T-cell (primary cell): Measurements from ENCODE around the gene FYN. TPM values are rescaled to one million over a fixed set of nuclear protein-coding genes. Genes with fewer than 3 reads are reported as not detected.
A peak's percentile ranks its signal among the peaks of the same experiment; 100 is the strongest.
"Not testable (repeated sequence)": the region's sequence is repeated elsewhere in the genome, so short reads cannot be mapped to it uniquely, and the experiment has no call there.

Experiments used
- ATAC-seq, 4 experiments: fragments of 200-7000 bp in 3 of 4; fragments of 150-1000 bp in 1 of 4; cut with Tn5 transposase; replicated peaks in 1 of 4; 1 replicate in 3 of 4; 2 replicates in 1 of 4; pipeline ENCODE4 v1.10.0; 2021; ENCODE audit warnings: moderate library complexity in 3 of 4, mild to moderate bottlenecking in 2 of 4, moderate number of reproducible peaks in 1 of 4
- CTCF ChIA-PET, 2 donors: fragments of 300-600 bp; sonication (Branson Sonifier 250); formaldehyde crosslinking; loops; one replicate each; lab custom pipeline; 2022; ENCODE audit warnings: antibody characterized with exemption in 2 of 2; lab: Charles Lee
- POLR2A ChIA-PET, 2 donors: fragments of 300-600 bp; sonication (Branson Sonifier 250); formaldehyde crosslinking; loops; one replicate each; lab custom pipeline; 2022; ENCODE audit warnings: antibody characterized with exemption in 2 of 2; lab: Charles Lee
- DNase-seq, 35 experiments: peaks; one replicate each; pipeline versions ENCODE4 v3.0.0 to v3.0.0-alpha.2; 2013 to 2023
- H3K27ac ChIP-seq: one replicate; pipeline ENCODE4 v1.5.1; 2013; ENCODE audit warnings: low read length
- H3K27me3 ChIP-seq, 2 experiments: replicated peaks in 1 of 2; 1 replicate in 1 of 2; 2 replicates in 1 of 2; pipeline versions ENCODE4 v1.6.1 to v1.7.0; 2013; ENCODE audit warnings: low read length in 1 of 2, mixed read lengths in 1 of 2; ENCODE audit not compliant: control insufficient read depth in 2 of 2, insufficient read depth in 2 of 2; ENCODE audit errors: extremely low read depth in 1 of 2
- H3K36me3 ChIP-seq, 2 donors: 1 replicate in 1 of 2; 2 replicates in 1 of 2; pipeline versions ENCODE4 v1.6.1 to v1.7.0; 2013; ENCODE audit warnings: low read length in 1 of 2; ENCODE audit not compliant: control insufficient read depth in 2 of 2, insufficient read depth in 1 of 2; ENCODE audit errors: extremely low read depth in 1 of 2
- H3K4me1 ChIP-seq, 2 experiments: 1 replicate in 1 of 2; 2 replicates in 1 of 2; pipeline versions ENCODE4 v1.6.1 to v1.7.0; 2013; ENCODE audit warnings: low read length in 2 of 2, mixed read lengths in 1 of 2; ENCODE audit not compliant: insufficient read depth in 2 of 2, control insufficient read depth in 1 of 2; ENCODE audit errors: extremely low read depth in 1 of 2
- H3K4me3 ChIP-seq, 2 donors: 1 replicate in 1 of 2; 2 replicates in 1 of 2; pipeline versions ENCODE4 v1.5.1 to v1.7.0; 2013; ENCODE audit warnings: mild to moderate bottlenecking in 2 of 2, low read length in 1 of 2, moderate library complexity in 1 of 2; ENCODE audit not compliant: control insufficient read depth in 1 of 2; ENCODE audit errors: extremely low read depth in 1 of 2
- H3K9me3 ChIP-seq: 2 replicates; pipeline ENCODE4 v1.7.0; 2013
- H3K27ac Mint-ChIP-seq, 2 donors: one replicate each; pipeline ENCODE4 v1.8.0; 2020 to 2021; ENCODE audit warnings: mild to moderate bottlenecking in 2 of 2, mixed read lengths in 2 of 2
- H3K27me3 Mint-ChIP-seq, 2 donors: one replicate each; pipeline ENCODE4 v1.8.0; 2021 to 2022; ENCODE audit warnings: mixed read lengths in 2 of 2
- H3K36me3 Mint-ChIP-seq: one replicate; pipeline ENCODE4 v1.8.0; 2021; ENCODE audit warnings: mixed read lengths
- H3K4me1 Mint-ChIP-seq, 3 donors: one replicate each; pipeline ENCODE4 v1.8.0; 2020 to 2022; ENCODE audit warnings: mixed read lengths in 3 of 3, mild to moderate bottlenecking in 1 of 3
- H3K4me3 Mint-ChIP-seq, 3 donors: one replicate each; pipeline ENCODE4 v1.8.0; 2020 to 2022; ENCODE audit warnings: mild to moderate bottlenecking in 3 of 3, mixed read lengths in 3 of 3, moderate library complexity in 3 of 3
- H3K9me3 Mint-ChIP-seq, 3 donors: one replicate each; pipeline ENCODE4 v1.8.0; 2020 to 2022; ENCODE audit warnings: mixed read lengths in 3 of 3
- WGBS: methylation state at CpG from one replicate; pipeline ENCODE4 v1.1.5; 2013; ENCODE audit warnings: missing lambda C conversion rate; ENCODE audit not compliant: insufficient coverage; 5-methylcytosine and 5-hydroxymethylcytosine counted together
- total RNA-seq, 35 experiments: library from RNA in 6 of 35; stranded (reverse) in 6 of 35; fragments of 120-200 nt in 1 of 35; gene quantifications; one replicate each; pipeline versions ENCODE4 v1.2.1 to v1.2.4 and lab custom pipeline; 2013 to 2026

Gene FYN
- total RNA-seq, 5 donors from 2014 or later (not counting 1 experiment from before 2014, with no cell fraction given), result 466 to 573 (median 534) TPM

DNA sequence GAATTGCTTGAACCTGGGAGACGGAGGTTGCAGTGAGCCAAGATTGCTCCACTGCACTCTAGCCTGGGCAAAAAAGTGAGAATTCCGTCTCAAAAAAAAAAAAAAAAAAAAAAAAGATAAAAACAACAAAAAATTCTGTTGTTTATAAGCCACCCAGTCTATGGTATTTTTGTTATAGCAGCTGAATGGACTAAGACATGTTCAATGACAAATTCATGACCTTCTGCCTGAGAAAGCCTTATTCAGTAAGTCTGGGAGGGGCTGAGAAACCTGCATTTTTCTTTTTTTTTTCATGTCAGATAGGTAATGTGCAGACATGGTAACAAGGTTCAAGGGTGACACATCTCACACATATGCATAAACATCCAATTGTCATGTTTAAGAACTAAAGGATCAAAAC, 227.2 kb downstream of the FYN start:
- peaks cover 2 to 3% of the 10 kb centered on the region in 2 donors for H3K36me3 ChIP-seq
- H3K4me3 ChIP-seq, result no peak overlapping the region
- no peak for ATAC-seq
- H3K36me3 Mint-ChIP-seq, result peaks cover 29% of the 10 kb centered on the region
- H3K4me1 ChIP-seq, result no peaks in the 10 kb centered on the region
- ChIA-PET POLR2A (no interaction called here), CTCF (no interaction called here)
- no peaks in the 10 kb centered on the region for H3K9me3 Mint-ChIP-seq
- no peak overlapping the region for H3K27ac Mint-ChIP-seq
- peaks cover 0 to 5% (median 0%) of the 10 kb centered on the region in 3 donors for H3K4me1 Mint-ChIP-seq
- no CpG with 5 or more reads among the region's 2 CpGs for WGBS
- H3K27ac ChIP-seq, result no peak overlapping the region
- no peaks in the 10 kb centered on the region for H3K27me3 Mint-ChIP-seq
- no peak for DNase-seq
- H3K4me3 Mint-ChIP-seq, result no peak overlapping the region
- H3K27me3 ChIP-seq, result no peaks in the 10 kb centered on the region
- no peaks in the 10 kb centered on the region for H3K9me3 ChIP-seq

DNA sequence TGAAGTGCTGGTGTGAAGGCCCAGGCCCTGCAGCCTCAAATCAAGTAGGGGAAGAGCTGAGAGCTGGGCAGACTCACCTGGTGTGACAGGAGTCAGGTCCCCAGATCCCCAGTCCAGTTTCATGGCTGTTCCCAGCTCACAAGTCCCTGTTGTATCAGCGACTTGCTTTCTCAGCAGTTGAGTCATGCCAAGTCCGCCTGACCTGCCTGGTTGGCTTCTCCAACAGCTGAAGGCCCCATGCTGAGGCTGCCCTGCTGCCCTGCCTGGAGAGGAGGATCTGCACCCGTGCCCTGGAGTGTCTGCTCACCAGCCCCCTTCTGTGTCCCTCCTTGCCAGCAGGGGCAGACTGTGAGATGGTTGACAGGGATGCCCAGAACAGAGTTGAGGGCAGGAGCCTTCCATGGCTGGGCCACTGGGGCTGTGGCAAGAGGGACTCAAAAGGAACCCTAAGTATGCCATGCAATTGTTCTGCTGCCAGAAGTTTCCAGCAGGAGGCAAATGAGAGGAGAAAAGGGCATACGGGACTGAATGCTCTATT, 228.3 kb downstream of the FYN start:
- Mint-ChIP-seq H3K4me3 (no peak overlapping the region), H3K27me3 (no peaks in the 10 kb centered on the region), H3K27ac (no peak overlapping the region), H3K4me1 (peaks cover 0 to 5% (median 0%) of the 10 kb centered on the region in 3 donors), H3K36me3 (peaks cover 28% of the 10 kb centered on the region), H3K9me3 (no peaks in the 10 kb centered on the region)
- no peak overlapping the region for H3K27ac ChIP-seq
- H3K4me1 ChIP-seq, result no peaks in the 10 kb centered on the region
- no peaks in the 10 kb centered on the region for H3K27me3 ChIP-seq
- ATAC-seq (no peak), DNase-seq (no peak)
- ChIA-PET POLR2A (no interaction called here), CTCF (interaction anchor here (0.7 to 1.2 kb wide), 2 partner anchors 39 to 386 kb away, joined by 3 to 4 read pairs; partner anchors contain the start of gene TRAF3IP2 (in 1 of the 2))
- WGBS, result no CpG with 5 or more reads among the region's 4 CpGs
- H3K4me3 ChIP-seq, result no peak overlapping the region
- H3K9me3 ChIP-seq, result no peaks in the 10 kb centered on the region
- no peaks in the 10 kb centered on the region for H3K36me3 ChIP-seq

DNA sequence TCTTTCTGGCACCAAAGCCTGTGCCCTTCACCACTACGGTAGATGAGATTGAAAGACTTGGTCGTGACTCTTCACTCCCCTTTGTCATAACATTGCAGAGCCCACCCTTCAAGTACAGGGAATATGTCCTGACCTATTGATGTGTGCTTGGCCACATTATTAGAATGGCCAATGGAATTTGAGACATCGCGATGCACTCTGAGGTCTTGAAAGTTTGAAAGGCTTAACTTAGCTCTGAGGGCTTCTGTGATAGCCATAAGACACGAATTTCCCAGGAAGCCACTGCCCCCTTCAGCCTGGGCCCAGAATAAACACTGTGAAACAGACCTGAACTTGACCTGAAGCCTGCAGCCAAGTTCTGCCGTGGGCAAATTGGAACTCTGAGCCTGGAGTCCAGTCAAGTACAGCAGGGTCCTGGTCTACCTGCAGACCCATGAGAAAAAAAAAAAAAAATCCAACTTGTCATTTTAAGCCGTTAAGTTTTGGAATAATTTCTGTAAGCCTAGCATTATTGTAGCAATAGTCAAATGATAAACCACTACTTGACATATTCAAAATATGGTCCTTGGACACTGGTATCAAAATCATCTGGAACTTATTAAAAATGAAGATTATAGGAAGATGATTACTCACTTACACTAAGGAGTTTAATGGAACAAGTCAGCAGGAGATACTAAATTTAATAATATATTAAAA, 230.6 kb downstream of the FYN start:
- ATAC-seq (peak in 1 of 4 experiments; percentile 55), DNase-seq (peak in 14 of 35 experiments; percentile 3 to 42 (median 12))
- Mint-ChIP-seq H3K4me3 (no peak overlapping the region), H3K36me3 (peaks cover 27% of the 10 kb centered on the region), H3K27me3 (no peaks in the 10 kb centered on the region), H3K27ac (no peak overlapping the region), H3K4me1 (peaks cover 0 to 2% (median 0%) of the 10 kb centered on the region in 3 donors), H3K9me3 (peaks cover 0 to 5% (median 0%) of the 10 kb centered on the region in 3 donors)
- no peak overlapping the region for H3K4me3 ChIP-seq
- H3K4me1 ChIP-seq, result no peaks in the 10 kb centered on the region
- POLR2A ChIA-PET, result no interaction called here
- H3K27ac ChIP-seq, result no peak overlapping the region
- no peaks in the 10 kb centered on the region for H3K27me3 ChIP-seq
- no peaks in the 10 kb centered on the region for H3K36me3 ChIP-seq
- no peaks in the 10 kb centered on the region for H3K9me3 ChIP-seq
- 60% methylated on average over 4 of the region's 7 CpGs for WGBS
- CTCF ChIA-PET, result interaction anchor here (0.7 to 1.0 kb wide), 3 partner anchors 318 to 384 kb away, joined by 3 to 10 read pairs (median 4); a partner anchor contains a TSS

DNA sequence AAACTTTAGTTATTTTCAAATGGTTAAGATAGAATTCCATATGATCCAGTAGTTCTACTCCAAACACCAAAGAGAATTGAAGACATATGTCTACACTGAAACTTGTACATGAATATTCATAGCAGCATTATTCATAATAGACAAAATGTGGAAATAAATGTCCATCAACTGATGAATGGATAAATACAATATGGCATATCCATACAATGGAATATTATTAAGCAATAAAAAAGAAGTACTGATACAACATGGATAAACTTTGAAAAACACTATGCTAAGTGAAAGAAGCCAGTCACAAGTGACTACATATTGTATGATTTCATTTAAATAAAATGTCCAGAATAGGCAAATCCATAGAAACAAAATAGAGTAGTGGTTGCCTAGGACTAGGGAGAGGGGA, 234.0 kb downstream of the FYN start:
- CTCF ChIA-PET, result no interaction called here
- Mint-ChIP-seq H3K36me3 (peaks cover 26% of the 10 kb centered on the region), H3K4me1 (no peaks in the 10 kb centered on the region), H3K27ac (no peak overlapping the region), H3K4me3 (no peak overlapping the region), H3K27me3 (no peaks in the 10 kb centered on the region), H3K9me3 (peaks cover 0 to 5% (median 4%) of the 10 kb centered on the region in 3 donors)
- Histone ChIP-seq H3K4me3 (no peak overlapping the region), H3K9me3 (no peaks in the 10 kb centered on the region), H3K27me3 (no peaks in the 10 kb centered on the region), H3K36me3 (no peaks in the 10 kb centered on the region), H3K4me1 (no peaks in the 10 kb centered on the region), H3K27ac (no peak overlapping the region)
- POLR2A ChIA-PET, result no interaction called here
- ATAC-seq (no peak), DNase-seq (no peak)

DNA sequence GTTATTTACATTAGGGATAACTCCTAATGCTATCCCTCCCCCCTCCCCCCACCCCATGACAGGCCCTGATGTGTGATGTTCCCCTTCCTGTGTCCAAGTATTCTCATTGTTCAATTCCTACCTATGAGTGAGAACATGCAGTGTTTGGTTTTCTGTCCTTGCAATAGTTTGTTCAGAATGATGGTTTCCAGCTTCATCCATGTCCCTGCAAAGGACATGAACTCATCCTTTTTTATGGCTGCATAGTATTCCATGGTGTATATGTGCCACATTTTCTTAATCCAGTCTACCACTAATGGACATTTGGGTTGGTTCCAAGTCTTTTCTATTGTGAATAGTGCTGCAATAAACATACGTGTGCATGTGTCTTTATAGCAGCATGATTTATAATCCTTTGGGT, 238.3 kb downstream of the FYN start:
- POLR2A ChIA-PET, result not testable (repeated sequence)

DNA sequence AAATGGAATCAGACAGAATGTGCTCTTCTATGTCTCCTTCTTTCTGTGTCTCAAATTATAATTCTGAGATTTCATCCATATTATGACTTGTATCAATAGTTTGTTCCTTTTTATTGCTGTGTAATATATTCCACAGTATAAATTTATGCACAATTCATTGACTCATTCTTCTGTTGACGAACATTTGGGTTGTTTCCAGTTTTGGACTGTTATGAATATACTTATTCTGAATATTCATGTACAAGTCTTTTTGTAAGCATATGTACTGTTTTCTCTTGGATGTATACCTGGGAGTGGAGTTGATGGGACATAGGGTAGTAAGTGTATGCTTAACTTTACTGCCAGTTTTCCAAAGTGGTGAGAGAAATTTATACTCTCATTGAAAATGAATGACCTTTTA, 239.4 kb downstream of the FYN start:
- H3K4me1 Mint-ChIP-seq, result no peaks in the 10 kb centered on the region

More for the DNA sequence above, 238.3 kb downstream of the FYN start:
- DNase-seq, H3K36me3 ChIP-seq, CTCF ChIA-PET, H3K9me3 Mint-ChIP-seq, H3K4me1 Mint-ChIP-seq, H3K9me3 ChIP-seq, H3K4me3 ChIP-seq, ATAC-seq, H3K27ac Mint-ChIP-seq, H3K27me3 ChIP-seq, H3K27me3 Mint-ChIP-seq, H3K4me3 Mint-ChIP-seq, H3K4me1 ChIP-seq, H3K27ac ChIP-seq: not testable (repeated sequence)
- peaks cover 18% of the 10 kb centered on the region for H3K36me3 Mint-ChIP-seq
- WGBS, result no CpG with 5 or more reads among the region's 1 CpG

More for the DNA sequence above, 239.4 kb downstream of the FYN start:
- peaks cover 4 to 7% (median 4%) of the 10 kb centered on the region in 3 donors for H3K9me3 Mint-ChIP-seq
- H3K27me3 ChIP-seq, result no peaks in the 10 kb centered on the region
- peaks cover 17% of the 10 kb centered on the region for H3K36me3 Mint-ChIP-seq
- no peak for ATAC-seq
- DNase-seq, result no peak
- WGBS, result no CpG with 5 or more reads among the region's 1 CpG
- H3K4me3 Mint-ChIP-seq, result no peak overlapping the region
- H3K27ac ChIP-seq, result no peak overlapping the region
- POLR2A ChIA-PET, result no interaction called here
- H3K4me3 ChIP-seq, result no peak overlapping the region
- no peak overlapping the region for H3K27ac Mint-ChIP-seq
- CTCF ChIA-PET, result no interaction called here
- no peaks in the 10 kb centered on the region for H3K27me3 Mint-ChIP-seq
- no peaks in the 10 kb centered on the region for H3K9me3 ChIP-seq
- no peaks in the 10 kb centered on the region for H3K4me1 ChIP-seq
- H3K36me3 ChIP-seq, result no peaks in the 10 kb centered on the region
